SK-N-MC (cell line): ENCODE results near the gene SNX14.
"Not testable (repeated sequence)": the region's sequence is repeated elsewhere in the genome, so short reads cannot be mapped to it uniquely, and the experiment has no call there.

ENCODE experiments used
- DNase-seq: peaks from one replicate; pipeline ENCODE4 v3.0.0-alpha.2; 2011; ENCODE audit warnings: low read depth, low spot score
- H3K27ac ChIP-seq: fragments of 200-600 bp; sonication (generic); 2 replicates; pipeline ENCODE4 v1.5.1; 2016; ENCODE audit warnings: mixed run types
- H3K36me3 ChIP-seq: fragments of 200-600 bp; sonication (generic); 2 replicates; pipeline ENCODE4 v1.6.1; 2017; ENCODE audit warnings: antibody characterized with exemption, low read length, mixed read lengths; ENCODE audit not compliant: insufficient read depth
- H3K4me3 ChIP-seq: fragments of 200-600 bp; sonication (generic); 2 replicates; pipeline ENCODE4 v1.5.1; 2016
- H3K9ac ChIP-seq: fragments of 200-600 bp; sonication (generic); 2 replicates; pipeline ENCODE4 v1.8.0; 2017; ENCODE audit warnings: mixed run types, mixed read lengths; ENCODE audit not compliant: insufficient read length
- H3K9me3 ChIP-seq: fragments of 200-600 bp; sonication (generic); 2 replicates; pipeline ENCODE4 v1.6.1; 2017; ENCODE audit warnings: low read depth, mild to moderate bottlenecking, antibody characterized with exemption, low read length, moderate library complexity, mixed read lengths
- EZH2 ChIP-seq: fragments of 200-600 bp; sonication (generic); IDR thresholded peaks from one replicate; pipeline ENCODE4 v1.6.1; 2017; ENCODE audit warnings: antibody characterized with exemption
- FOXP2 ChIP-seq: optimal IDR thresholded peaks from 2 replicates; pipeline ENCODE3; 2011; ENCODE audit warnings: mild to moderate bottlenecking, moderate library complexity; ENCODE audit not compliant: insufficient read depth; ENCODE audit errors: extremely low read length, control extremely low read depth
- POLR2AphosphoS5 ChIP-seq: IDR thresholded peaks from 2 replicates; pipeline ENCODE4 v1.6.1; 2012; ENCODE audit warnings: mild to moderate bottlenecking, low read depth, low read length, borderline replicate concordance

The SNX14 gene

GRCh38 chr6:85592033-85592432 lies 1.6 kb downstream of the SNX14 start:
- Histone ChIP-seq H3K27ac (no peak overlapping the region), H3K9ac (no peak overlapping the region), H3K4me3 (no peak overlapping the region), H3K9me3 (no peaks in the 10 kb centered on the region), H3K36me3 (no peaks in the 10 kb centered on the region)
- TF ChIP-seq POLR2AphosphoS5 (no peak), EZH2 (no peak), FOXP2 (no peak)
- DNase-seq: no peak

- Histone ChIP-seq H3K9me3 (no peaks in the 10 kb centered on the region), H3K27ac (no peak overlapping the region)
- TF ChIP-seq EZH2 (no peak), POLR2AphosphoS5 (no peak), FOXP2 (no peak)
These were observed 2.5 kb downstream of the SNX14 start for GRCh38 chr6:85591207-85591606.

GRCh38 chr6:85585741-85586140 lies 7.9 kb downstream of the SNX14 start:
- H3K4me3 ChIP-seq: no peak overlapping the region
- no peak overlapping the region for H3K9ac ChIP-seq
- H3K27ac ChIP-seq: no peak overlapping the region
- no peaks in the 10 kb centered on the region for H3K9me3 ChIP-seq
- no peaks in the 10 kb centered on the region for H3K36me3 ChIP-seq
- DNase-seq: no peak
- TF ChIP-seq POLR2AphosphoS5 (no peak), FOXP2 (no peak), EZH2 (no peak)

More at GRCh38 chr6:85591207-85591606, 2.5 kb downstream of the SNX14 start:
- Histone ChIP-seq H3K4me3 (no peak overlapping the region), H3K36me3 (no peaks in the 10 kb centered on the region), H3K9ac (no peak overlapping the region)
- no peak for DNase-seq

GRCh38 chr6:85582832-85583231 lies 10.8 kb downstream of the SNX14 start:
- not testable (repeated sequence) for H3K36me3 ChIP-seq, H3K9ac ChIP-seq, H3K4me3 ChIP-seq, H3K9me3 ChIP-seq, H3K27ac ChIP-seq, DNase-seq

- Histone ChIP-seq H3K27ac (no peak overlapping the region), H3K9ac (no peak overlapping the region), H3K9me3 (no peaks in the 10 kb centered on the region), H3K4me3 (no peak overlapping the region), H3K36me3 (no peaks in the 10 kb centered on the region)
- no peak for TF ChIP-seq EZH2
- no peak for DNase-seq
These were observed 12.1 kb downstream of the SNX14 start for GRCh38 chr6:85581572-85581971.

GRCh38 chr6:85580878-85581267 lies 12.8 kb downstream of the SNX14 start:
- Histone ChIP-seq H3K9ac (no peak overlapping the region), H3K27ac (no peak overlapping the region), H3K4me3 (no peak overlapping the region), H3K36me3 (no peaks in the 10 kb centered on the region), H3K9me3 (no peaks in the 10 kb centered on the region)
- no peak for DNase-seq
- no peak for TF ChIP-seq FOXP2
- TF ChIP-seq POLR2AphosphoS5: no peak
- TF ChIP-seq EZH2: no peak

GRCh38 chr6:85580118-85580877 lies 13.4 kb downstream of the SNX14 start:
- no peak overlapping the region for H3K27ac ChIP-seq
- no peak for DNase-seq
- no peak overlapping the region for H3K4me3 ChIP-seq
- H3K9me3 ChIP-seq: no peaks in the 10 kb centered on the region
- H3K36me3 ChIP-seq: no peaks in the 10 kb centered on the region
- H3K9ac ChIP-seq: no peak overlapping the region
- TF ChIP-seq POLR2AphosphoS5 (no peak), FOXP2 (no peak), EZH2 (no peak)

GRCh38 chr6:85579581-85579980 lies 14.1 kb downstream of the SNX14 start:
- TF ChIP-seq EZH2 (no peak), POLR2AphosphoS5 (no peak), FOXP2 (no peak)
- Histone ChIP-seq H3K36me3 (no peaks in the 10 kb centered on the region), H3K9me3 (no peaks in the 10 kb centered on the region), H3K4me3 (no peak overlapping the region), H3K27ac (no peak overlapping the region), H3K9ac (no peak overlapping the region)
- no peak for DNase-seq

- Histone ChIP-seq H3K9me3 (no peaks in the 10 kb centered on the region), H3K27ac (no peak overlapping the region), H3K4me3 (no peak overlapping the region), H3K9ac (no peak overlapping the region), H3K36me3 (no peaks in the 10 kb centered on the region)
- no peak for DNase-seq
- no peak for TF ChIP-seq EZH2
- no peak for TF ChIP-seq POLR2AphosphoS5
- TF ChIP-seq FOXP2: no peak
These were observed 17.2 kb downstream of the SNX14 start for GRCh38 chr6:85576476-85576875.
